Endothelial cell of umbilical vein (primary cell): ENCODE measurements around the gene CNTNAP2. TPM values are rescaled to one million over a fixed set of nuclear protein-coding genes. Genes with fewer than 3 reads are reported as not detected.

Experiments
- BruUV-seq: library from RNA; stranded (reverse); fragments of 400-500 nt; replicated peaks from 2 replicates; lab custom pipeline; 2021; lab: Mats Ljungman, UMichigan
- CTCF ChIA-PET: fragments of 300-600, 350-600 bp; sonication (Branson Sonifier 250); formaldehyde crosslinking; loops from one replicate; lab custom pipeline; 2021; ENCODE audit warnings: antibody characterized with exemption, inconsistent platforms; lab: Charles Lee
- POLR2A ChIA-PET: fragments of 300-600, 350-600 bp; sonication (Branson Sonifier 250); formaldehyde crosslinking; loops from one replicate; lab custom pipeline; 2021; ENCODE audit warnings: antibody characterized with exemption, inconsistent platforms; lab: Charles Lee
- DNase-seq: peaks from one replicate; pipeline ENCODE4 v3.0.0-alpha.2; 2011; ENCODE audit warnings: low read depth, low spot score
- FAIRE-seq: peaks from 2 replicates; lab custom pipeline; 2011; peaks lifted over from hg19 to GRCh38; lab: Jason Lieb, UNC
- H2AFZ ChIP-seq: 2 replicates; pipeline ENCODE4 v1.6.0; 2012; ENCODE audit warnings: low read depth, low read length, control low read depth, inconsistent platforms
- H3K27ac ChIP-seq: 2 replicates; pipeline ENCODE4 v1.5.1; 2011; ENCODE audit warnings: low read depth, mild to moderate bottlenecking, control low read depth, low read length, moderate library complexity; ENCODE audit not compliant: insufficient read depth
- H3K27me3 ChIP-seq, 2 experiments: 2 replicates each; pipeline versions ENCODE4 v1.6.0 to v1.6.1; 2011; ENCODE audit warnings: low read length in 2 of 2, mixed read lengths in 1 of 2; ENCODE audit not compliant: control insufficient read depth in 2 of 2, insufficient read depth in 2 of 2
- H3K36me3 ChIP-seq, 2 experiments: 2 replicates in 1 of 2; 3 replicates in 1 of 2; pipeline ENCODE4 v1.5.1; 2011; ENCODE audit warnings: low read length in 2 of 2, mild to moderate bottlenecking in 1 of 2, moderate library complexity in 1 of 2; ENCODE audit not compliant: control insufficient read depth in 2 of 2, insufficient read depth in 2 of 2; ENCODE audit errors: extremely low read depth in 1 of 2
- H3K4me1 ChIP-seq: 3 replicates; pipeline ENCODE4 v1.5.1; 2011; ENCODE audit warnings: mild to moderate bottlenecking, low read length; ENCODE audit not compliant: control insufficient read depth, insufficient read depth; ENCODE audit errors: extremely low read depth
- H3K4me2 ChIP-seq: 2 replicates; pipeline ENCODE4 v1.6.1; 2011; ENCODE audit warnings: low read length, control low read depth, mixed read lengths; ENCODE audit not compliant: insufficient read depth
- H3K4me3 ChIP-seq, 3 experiments: fragments of 200-600 bp in 1 of 3; sonication (generic), shearing (Covaris generic) in 1 of 3; replicated peaks in 1 of 3; 2 replicates each; pipeline ENCODE4 v1.5.1; 2011 to 2016; ENCODE audit warnings: control low read depth in 3 of 3, low read length in 3 of 3, mild to moderate bottlenecking in 2 of 3, inconsistent platforms in 1 of 3, low read depth in 1 of 3, moderate library complexity in 1 of 3; ENCODE audit not compliant: insufficient read depth in 1 of 3
- H3K79me2 ChIP-seq: 2 replicates; pipeline ENCODE4 v1.6.0; 2012; ENCODE audit warnings: low read length, inconsistent platforms; ENCODE audit not compliant: control insufficient read depth, insufficient read depth
- H3K9ac ChIP-seq: replicated peaks from 2 replicates; pipeline ENCODE3; 2011; ENCODE audit warnings: low read length, control low read depth; ENCODE audit not compliant: insufficient read depth; ENCODE audit errors: extremely low read depth
- H3K9me1 ChIP-seq: replicated peaks from 3 replicates; pipeline ENCODE4 v1.6.0; 2011; ENCODE audit warnings: mild to moderate bottlenecking, low read length; ENCODE audit not compliant: control insufficient read depth, insufficient read depth; ENCODE audit errors: extremely low read depth
- H3K9me3 ChIP-seq: replicated peaks from 2 replicates; pipeline ENCODE4 v1.5.1; 2012; ENCODE audit warnings: low read length, inconsistent platforms; ENCODE audit not compliant: control insufficient read depth, insufficient read depth
- H4K20me1 ChIP-seq: replicated peaks from 2 replicates; pipeline ENCODE3; 2011; ENCODE audit warnings: mild to moderate bottlenecking, low read length; ENCODE audit not compliant: control insufficient read depth, insufficient read depth; ENCODE audit errors: extremely low read depth
- EZH2 ChIP-seq: IDR thresholded peaks from 2 replicates; pipeline ENCODE4 v1.6.1; 2012; ENCODE audit warnings: borderline replicate concordance, low read depth, mild to moderate bottlenecking, moderate library complexity, low read length, inconsistent platforms; ENCODE audit not compliant: severe bottlenecking
- FOS ChIP-seq: IDR thresholded peaks from 2 replicates; pipeline ENCODE4 v1.6.1; 2011; ENCODE audit warnings: mild to moderate bottlenecking, low read length, moderate library complexity, borderline replicate concordance; ENCODE audit not compliant: insufficient read depth
- GATA2 ChIP-seq: IDR thresholded peaks from 2 replicates; pipeline ENCODE4 v1.7.0; 2011; ENCODE audit warnings: low read depth, mild to moderate bottlenecking, moderate library complexity, mixed read lengths, low read length; ENCODE audit not compliant: insufficient read length, insufficient read depth
- JUN ChIP-seq: IDR thresholded peaks from 2 replicates; pipeline ENCODE4 v1.6.1; 2011; ENCODE audit warnings: borderline replicate concordance, low read depth; ENCODE audit not compliant: insufficient read length, insufficient read depth
- MYC ChIP-seq: IDR thresholded peaks from one replicate; pipeline ENCODE4 v1.6.1; 2011; ENCODE audit warnings: mild to moderate bottlenecking, low read depth, low read length
- POLR2A ChIP-seq: IDR thresholded peaks from 2 replicates; pipeline ENCODE4 v1.6.1; 2012; ENCODE audit warnings: low read depth, mild to moderate bottlenecking, control low read depth, low read length
- POLR2AphosphoS5 ChIP-seq: IDR thresholded peaks from 2 replicates; pipeline ENCODE4 v1.6.1; 2012; ENCODE audit warnings: low read depth, mild to moderate bottlenecking, control low read depth, low read length, moderate library complexity; ENCODE audit not compliant: insufficient read depth
- dilution Hi-C: fragments of 300-500 bp; cut with MboI; formaldehyde crosslinking; loops from one replicate; pipeline ENCODE4 v1.15.0; 2019; ENCODE audit warnings: low sequenced_read_pairs; ENCODE audit not compliant: extremely low pct_ligation_motif_present
- intact Hi-C: fragments of 100-400 bp; cut with micrococcal nuclease; formaldehyde crosslinking; loops from one replicate; pipeline ENCODE4 v1.10.0; 2022
- polyA plus RNA-seq, 4 experiments: library from polyadenylated mRNA; depleted of rRNA in 3 of 4; stranded (reverse) in 3 of 4; unstranded in 1 of 4; fragments of >200 nt; gene quantifications; 2 replicates each; pipeline versions ENCODE4 v1.2.1 to v1.2.3, GENCODE V29; 2011 to 2012; ENCODE audit warnings: missing spikeins in 1 of 4
- total RNA-seq: library from RNA; stranded (reverse); gene quantifications from 2 replicates; pipeline ENCODE4 v1.2.3, GENCODE V29; 2021
- TF ChIP-seq, protein P1 (sequence below): IDR thresholded peaks from 2 replicates; pipeline ENCODE4 v1.6.1; 2011; ENCODE audit not compliant: insufficient read depth, insufficient read length
- TF ChIP-seq, protein P2 (sequence below), 2 donors: IDR thresholded peaks; 1 replicate in 1 of 2; 2 replicates in 1 of 2; pipeline ENCODE4 v1.5.1; 2011; ENCODE audit warnings: low read length in 2 of 2, mild to moderate bottlenecking in 2 of 2, moderate library complexity in 2 of 2, control low read depth in 1 of 2, inconsistent platforms in 1 of 2, low read depth in 1 of 2; ENCODE audit not compliant: insufficient read depth in 1 of 2; ENCODE audit errors: extremely low read depth in 1 of 2

Gene CNTNAP2
- total and polyA plus RNA-seq, 2 donors (not counting 3 experiments of a cell fraction or from before 2014, with no cell fraction given): not detected

DNA sequence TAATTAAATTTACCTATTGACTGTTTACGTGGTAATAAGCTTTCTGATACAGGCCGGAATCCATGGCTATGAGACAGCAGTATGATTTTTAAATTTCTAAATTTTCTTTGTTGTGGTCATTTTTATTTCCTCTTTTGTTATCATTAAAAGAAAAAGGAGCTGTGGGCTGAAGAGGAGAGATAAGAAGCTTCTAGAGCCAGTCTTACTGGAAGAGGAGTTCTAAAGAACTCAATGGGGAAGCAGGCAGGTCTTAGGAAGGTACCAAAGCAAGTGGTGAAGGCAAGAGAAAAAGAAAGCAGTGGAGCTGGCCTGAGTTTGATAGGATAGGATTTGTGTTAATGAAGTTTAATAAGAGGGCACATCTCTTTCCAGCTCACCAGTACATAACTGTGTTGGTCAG, 1187.8 kb downstream of the CNTNAP2 start:
- no peak for FAIRE-seq
- POLR2A ChIA-PET: no interaction called here
- no peaks in the 10 kb centered on the region for H3K79me2 ChIP-seq

More for the DNA sequence above, 1187.8 kb downstream of the CNTNAP2 start:
- no peak for DNase-seq
- peaks cover 4% of the 10 kb centered on the region for H3K9me3 ChIP-seq
- CTCF ChIA-PET: no interaction called here
- H2AFZ ChIP-seq: no peak overlapping the region
- H3K9me1 ChIP-seq: no peaks in the 10 kb centered on the region
- intact Hi-C loops (no loop called here), dilution Hi-C loops (no loop called here)
- no peak overlapping the region for H3K9ac ChIP-seq
- no peaks in the 10 kb centered on the region for H3K36me3 ChIP-seq
- H3K27ac ChIP-seq: no peak overlapping the region
- no peaks in the 10 kb centered on the region for H3K4me1 ChIP-seq
- H3K4me2 ChIP-seq: no peak overlapping the region
- no TSS peak for BruUV-seq
- no peak overlapping the region for H3K4me3 ChIP-seq
- TF ChIP-seq EZH2 (no peak), POLR2A (no peak), JUN (no peak), GATA2 (no peak), FOS (no peak), POLR2AphosphoS5 (no peak), MYC (no peak)
- TF ChIP-seq, protein P1, sequence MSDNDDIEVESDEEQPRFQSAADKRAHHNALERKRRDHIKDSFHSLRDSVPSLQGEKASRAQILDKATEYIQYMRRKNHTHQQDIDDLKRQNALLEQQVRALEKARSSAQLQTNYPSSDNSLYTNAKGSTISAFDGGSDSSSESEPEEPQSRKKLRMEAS: no peak
- TF ChIP-seq, protein P2, sequence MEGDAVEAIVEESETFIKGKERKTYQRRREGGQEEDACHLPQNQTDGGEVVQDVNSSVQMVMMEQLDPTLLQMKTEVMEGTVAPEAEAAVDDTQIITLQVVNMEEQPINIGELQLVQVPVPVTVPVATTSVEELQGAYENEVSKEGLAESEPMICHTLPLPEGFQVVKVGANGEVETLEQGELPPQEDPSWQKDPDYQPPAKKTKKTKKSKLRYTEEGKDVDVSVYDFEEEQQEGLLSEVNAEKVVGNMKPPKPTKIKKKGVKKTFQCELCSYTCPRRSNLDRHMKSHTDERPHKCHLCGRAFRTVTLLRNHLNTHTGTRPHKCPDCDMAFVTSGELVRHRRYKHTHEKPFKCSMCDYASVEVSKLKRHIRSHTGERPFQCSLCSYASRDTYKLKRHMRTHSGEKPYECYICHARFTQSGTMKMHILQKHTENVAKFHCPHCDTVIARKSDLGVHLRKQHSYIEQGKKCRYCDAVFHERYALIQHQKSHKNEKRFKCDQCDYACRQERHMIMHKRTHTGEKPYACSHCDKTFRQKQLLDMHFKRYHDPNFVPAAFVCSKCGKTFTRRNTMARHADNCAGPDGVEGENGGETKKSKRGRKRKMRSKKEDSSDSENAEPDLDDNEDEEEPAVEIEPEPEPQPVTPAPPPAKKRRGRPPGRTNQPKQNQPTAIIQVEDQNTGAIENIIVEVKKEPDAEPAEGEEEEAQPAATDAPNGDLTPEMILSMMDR (IDR thresholded peaks at IDR 0.05; ENCODE audit: extremely low read depth in 1 of 2, insufficient read depth in 1 of 2, low read depth in 1 of 2, low read length in 2 of 2): no peak
- H3K27me3 ChIP-seq: no peaks in the 10 kb centered on the region
- H4K20me1 ChIP-seq: no peaks in the 10 kb centered on the region
